AG20443 (cell line): Measurements from ENCODE around the gene ANKRD52.

ENCODE experiments used
- DNase-seq: peaks from one replicate; pipeline ENCODE4 v3.0.0; 2012; ENCODE audit warnings: low spot score, mixed read lengths

ANKRD52 gene

GRCh38 chr12:56208006-56208405, 50.2 kb downstream of the ANKRD52 start:
- DNase-seq = no peak

- peak; percentile 62 for DNase-seq
Observed at GRCh38 chr12:56206452-56207166, 51.6 kb downstream of the ANKRD52 start.

GRCh38 chr12:56205445-56205844, 52.7 kb downstream of the ANKRD52 start:
- DNase-seq = no peak

GRCh38 chr12:56204275-56204674, 53.9 kb downstream of the ANKRD52 start:
- DNase-seq = no peak

- DNase-seq = no peak
Observed at GRCh38 chr12:56202838-56203237, 55.3 kb downstream of the ANKRD52 start.

- no peak for DNase-seq
Observed at GRCh38 chr12:56202366-56202765, 55.8 kb downstream of the ANKRD52 start.

GRCh38 chr12:56198836-56199235, 59.3 kb downstream of the ANKRD52 start:
- no peak for DNase-seq

GRCh38 chr12:56197921-56198635, 60.1 kb downstream of the ANKRD52 start:
- DNase-seq = no peak

- DNase-seq = peak; percentile 78
Observed at GRCh38 chr12:56196818-56197550, 61.2 kb downstream of the ANKRD52 start.

- peak; percentile 66 for DNase-seq
Observed at GRCh38 chr12:56193025-56193578, 65.1 kb downstream of the ANKRD52 start.

- DNase-seq = no peak
Observed at GRCh38 chr12:56192582-56192981, 65.6 kb downstream of the ANKRD52 start.

GRCh38 chr12:56190695-56191155, 67.5 kb downstream of the ANKRD52 start:
- no peak for DNase-seq

GRCh38 chr12:56189918-56190694, 68.1 kb downstream of the ANKRD52 start:
- peak; percentile 71 for DNase-seq

GRCh38 chr12:56189099-56189917, 68.9 kb downstream of the ANKRD52 start, which contains the start of gene SMARCC2:
Gene SMARCC2, minus strand, starts transcription at chr12:56189483. Its CDS starts 22 bp downstream, at chr12:56189461.
- peak; percentile 97 for DNase-seq

GRCh38 chr12:56188778-56189098, 69.4 kb downstream of the ANKRD52 start:
- peak; percentile 24 for DNase-seq

- no peak for DNase-seq
Observed at GRCh38 chr12:56188131-56188777, 69.9 kb downstream of the ANKRD52 start.
